H1 (cell line): Measurements from ENCODE around the gene BMX. TPM values are rescaled to one million over a fixed set of nuclear protein-coding genes. Genes with fewer than 3 reads are reported as not detected.

ENCODE experiments used
- CTCF ChIA-PET: fragments of 300-600 bp; sonication (Branson Sonifier 250); formaldehyde crosslinking; loops from one replicate; lab custom pipeline; 2021; ENCODE audit not compliant: partially characterized antibody; lab: Charles Lee
- POLR2A ChIA-PET: fragments of 300-600 bp; sonication (Branson Sonifier 250); formaldehyde crosslinking; loops from one replicate; lab custom pipeline; 2021; ENCODE audit warnings: inconsistent platforms; ENCODE audit not compliant: partially characterized antibody; lab: Charles Lee
- DNase-seq, 2 experiments: peaks; one replicate each; pipeline versions ENCODE4 v3.0.0 to v3.0.0-alpha.2; 2010 to 2022; ENCODE audit warnings: low spot score in 2 of 2, low read depth in 1 of 2, mixed read lengths in 1 of 2
- FAIRE-seq: peaks from 2 replicates; lab custom pipeline; 2011; peaks lifted over from hg19 to GRCh38; lab: Jason Lieb, UNC
- H2AFZ ChIP-seq: 2 replicates; pipeline ENCODE4 v1.8.1; 2012; ENCODE audit warnings: low read length, inconsistent platforms
- H2AK5ac ChIP-seq: 2 replicates; pipeline ENCODE4 v1.6.1; 2013; ENCODE audit warnings: low read depth, low read length
- H2BK120ac ChIP-seq: replicated peaks from 2 replicates; pipeline ENCODE3; 2013; ENCODE audit warnings: low read depth, low read length, inconsistent platforms
- H2BK12ac ChIP-seq: 2 replicates; pipeline ENCODE4 v1.6.1; 2013; ENCODE audit warnings: low read depth, low read length
- H2BK15ac ChIP-seq: 2 replicates; pipeline ENCODE4 v1.6.1; 2013; ENCODE audit warnings: low read length
- H2BK20ac ChIP-seq: 2 replicates; pipeline ENCODE4 v1.6.1; 2013; ENCODE audit warnings: low read length
- H2BK5ac ChIP-seq: 2 replicates; pipeline ENCODE4 v1.6.1; 2013; ENCODE audit warnings: low read depth, low read length
- H3K14ac ChIP-seq: 2 replicates; pipeline ENCODE4 v1.6.1; 2013; ENCODE audit warnings: inconsistent platforms; ENCODE audit not compliant: insufficient read length
- H3K18ac ChIP-seq: 2 replicates; pipeline ENCODE4 v1.6.1; 2013; ENCODE audit warnings: low read length; ENCODE audit errors: extremely low read depth
- H3K23ac ChIP-seq: 2 replicates; pipeline ENCODE4 v1.6.1; 2013; ENCODE audit warnings: inconsistent platforms; ENCODE audit not compliant: insufficient read length
- H3K23me2 ChIP-seq: 2 replicates; pipeline ENCODE4 v1.6.1; 2013; ENCODE audit warnings: low read depth, low read length
- H3K27ac ChIP-seq: 2 replicates; pipeline ENCODE4 v1.6.1; 2011; ENCODE audit warnings: low read depth, low read length, inconsistent platforms
- H3K27me3 ChIP-seq, 4 experiments: replicated peaks in 1 of 4; 1 replicate in 1 of 4; 2 replicates in 3 of 4; pipeline versions ENCODE4 v1.6.1 to v1.8.1; 2011 to 2013; ENCODE audit warnings: low read length in 3 of 4, mild to moderate bottlenecking in 3 of 4, inconsistent platforms in 2 of 4, mixed read lengths in 2 of 4, moderate library complexity in 1 of 4; ENCODE audit not compliant: control insufficient read depth in 3 of 4, insufficient read depth in 3 of 4; ENCODE audit errors: extremely low read depth in 1 of 4
- H3K36me3 ChIP-seq, 4 experiments: 2 replicates each; pipeline versions ENCODE4 v1.6.1 to v1.8.1; 2011 to 2013; ENCODE audit warnings: mild to moderate bottlenecking in 4 of 4, low read length in 3 of 4, moderate library complexity in 2 of 4, control low read depth in 1 of 4, inconsistent platforms in 1 of 4; ENCODE audit not compliant: insufficient read depth in 4 of 4, control insufficient read depth in 2 of 4
- H3K4ac ChIP-seq: replicated peaks from 2 replicates; pipeline ENCODE3; 2013; ENCODE audit warnings: low read length, low read depth, mixed read lengths, inconsistent platforms; ENCODE audit not compliant: insufficient read length
- H3K4me1 ChIP-seq, 4 experiments: replicated peaks in 1 of 4; 1 replicate in 1 of 4; 2 replicates in 3 of 4; pipeline versions ENCODE4 v1.6.1 to v1.8.1; 2011 to 2013; ENCODE audit warnings: low read length in 3 of 4, inconsistent platforms in 2 of 4, mixed read lengths in 1 of 4; ENCODE audit not compliant: insufficient read depth in 4 of 4, control insufficient read depth in 3 of 4
- H3K4me2 ChIP-seq, 2 experiments: 2 replicates each; pipeline versions ENCODE4 v1.6.1 to v1.8.1; 2011 to 2013; ENCODE audit warnings: low read depth in 2 of 2, low read length in 2 of 2, control low read depth in 1 of 2, inconsistent platforms in 1 of 2, mild to moderate bottlenecking in 1 of 2; ENCODE audit not compliant: insufficient read depth in 1 of 2
- H3K4me3 ChIP-seq, 4 experiments: fragments of 200-600, 300-600 bp in 1 of 4; sonication (generic), shearing (Covaris generic), sonication (Bioruptor Twin) in 1 of 4; 2 replicates each; pipeline versions ENCODE4 v1.5.1 to v1.8.1; 2011 to 2016; ENCODE audit warnings: low read length in 4 of 4, low read depth in 3 of 4, control low read depth in 2 of 4, inconsistent platforms in 2 of 4, mild to moderate bottlenecking in 2 of 4, mixed read lengths in 1 of 4, moderate library complexity in 1 of 4; ENCODE audit not compliant: insufficient read depth in 2 of 4; ENCODE audit errors: extremely low read depth in 1 of 4
- H3K56ac ChIP-seq: replicated peaks from 2 replicates; pipeline ENCODE3; 2013; ENCODE audit warnings: low read depth, mild to moderate bottlenecking, mixed read lengths, low read length, inconsistent platforms; ENCODE audit not compliant: insufficient read length
- H3K79me1 ChIP-seq: 2 replicates; pipeline ENCODE4 v1.6.1; 2013; ENCODE audit warnings: low read depth, low read length, control low read depth
- H3K79me2 ChIP-seq, 2 experiments: 2 replicates each; pipeline versions ENCODE4 v1.6.1 to v1.8.1; 2012 to 2013; ENCODE audit warnings: low read length in 2 of 2, mild to moderate bottlenecking in 2 of 2, inconsistent platforms in 1 of 2; ENCODE audit not compliant: insufficient read depth in 2 of 2, control insufficient read depth in 1 of 2
- H3K9ac ChIP-seq, 4 experiments: replicated peaks in 1 of 4; 1 replicate in 1 of 4; 2 replicates in 3 of 4; pipeline versions ENCODE4 v1.6.1 to v1.8.1; 2011 to 2013; ENCODE audit warnings: low read depth in 3 of 4, low read length in 3 of 4, control low read depth in 2 of 4, mild to moderate bottlenecking in 2 of 4, moderate library complexity in 2 of 4, inconsistent platforms in 1 of 4; ENCODE audit errors: extremely low read depth in 1 of 4
- H3K9me3 ChIP-seq, 2 experiments: 2 replicates each; pipeline versions ENCODE4 v1.6.1 to v1.8.1; 2012 to 2013; ENCODE audit warnings: mild to moderate bottlenecking in 2 of 2, moderate library complexity in 2 of 2, control low read depth in 1 of 2, inconsistent platforms in 1 of 2, low read depth in 1 of 2, low read length in 1 of 2, mixed read lengths in 1 of 2; ENCODE audit not compliant: insufficient read depth in 2 of 2
- H4K20me1 ChIP-seq, 2 experiments: replicated peaks in 1 of 2; 2 replicates each; pipeline versions ENCODE3 to v1.8.1; 2011 to 2013; ENCODE audit warnings: inconsistent platforms in 2 of 2, low read length in 2 of 2, mild to moderate bottlenecking in 1 of 2; ENCODE audit not compliant: insufficient read depth in 2 of 2, control insufficient read depth in 1 of 2
- H4K5ac ChIP-seq: 2 replicates; pipeline ENCODE4 v1.6.1; 2013; ENCODE audit warnings: low read length, low read depth, mixed read lengths, inconsistent platforms; ENCODE audit not compliant: insufficient read length
- H4K8ac ChIP-seq: 2 replicates; pipeline ENCODE4 v1.8.0; 2013; ENCODE audit warnings: mild to moderate bottlenecking, moderate library complexity, low read length, inconsistent platforms; ENCODE audit not compliant: insufficient read depth; ENCODE audit errors: extremely low read depth
- H4K91ac ChIP-seq: replicated peaks from 2 replicates; pipeline ENCODE3; 2013; ENCODE audit warnings: low read length, mixed read lengths, inconsistent platforms; ENCODE audit not compliant: insufficient read length
- BACH1 ChIP-seq: IDR thresholded peaks from 2 replicates; pipeline ENCODE4 v1.6.1; 2012; ENCODE audit warnings: low read length, improper control_type of control experiment
- BRCA1 ChIP-seq: IDR thresholded peaks from 2 replicates; pipeline ENCODE4 v1.6.1; 2012; ENCODE audit warnings: low read depth, low read length, improper control_type of control experiment
- CEBPB ChIP-seq: IDR thresholded peaks from 2 replicates; pipeline ENCODE4 v1.6.1; 2012; ENCODE audit warnings: low read depth, low read length
- CREB1 ChIP-seq: IDR thresholded peaks from 2 replicates; pipeline ENCODE4 v1.6.1; 2012; ENCODE audit warnings: inconsistent platforms
- GABPA ChIP-seq: IDR thresholded peaks from 2 replicates; pipeline ENCODE4 v1.6.1; 2011; ENCODE audit warnings: mild to moderate bottlenecking, low read length, moderate library complexity, borderline replicate concordance; ENCODE audit not compliant: insufficient read depth
- JUN ChIP-seq: IDR thresholded peaks from 2 replicates; pipeline ENCODE4 v1.6.1; 2011; ENCODE audit warnings: low read depth, mild to moderate bottlenecking, improper control_type of control experiment, low read length
- JUND ChIP-seq: IDR thresholded peaks from 2 replicates; pipeline ENCODE4 v1.6.1; 2011; ENCODE audit warnings: mild to moderate bottlenecking, improper control_type of control experiment, low read length
- MAFK ChIP-seq: IDR thresholded peaks from 2 replicates; pipeline ENCODE4 v1.6.1; 2012; ENCODE audit warnings: low read depth, mild to moderate bottlenecking, improper control_type of control experiment, low read length
- POU5F1 ChIP-seq: IDR thresholded peaks from 2 replicates; pipeline ENCODE4 v1.6.1; 2011; ENCODE audit warnings: low read depth, mild to moderate bottlenecking, low read length, moderate library complexity
- SAP30 ChIP-seq: fragments of 300-600 bp; sonication (generic); IDR thresholded peaks from 2 replicates; pipeline ENCODE4 v1.7.1; 2012; ENCODE audit warnings: low read length, moderate library complexity, mild to moderate bottlenecking, inconsistent platforms; ENCODE audit not compliant: insufficient read depth, insufficient replicate concordance
- SIN3A ChIP-seq, 2 experiments: IDR thresholded peaks in 1 of 2; conservative IDR thresholded peaks in 1 of 2; 2 replicates each; pipeline ENCODE4 v1.6.1; 2011 to 2012; ENCODE audit warnings: low read length in 2 of 2, improper control_type of control experiment in 1 of 2, low read depth in 1 of 2, mild to moderate bottlenecking in 1 of 2
- ZNF274 ChIP-seq: IDR thresholded peaks from 2 replicates; pipeline ENCODE4 v1.7.0; 2012; ENCODE audit warnings: low read length, borderline replicate concordance; ENCODE audit errors: extremely low read depth
- WGBS, 2 experiments: shearing (Covaris generic) in 1 of 2; methylation state at CpG; one replicate each; pipeline versions ENCODE4 v1.1.6 to v1.1.7; 2013 to 2015; ENCODE audit warnings: low lambda C conversion rate in 2 of 2, mixed read lengths in 2 of 2, inconsistent platforms in 1 of 2, low coverage in 1 of 2, missing lambda C conversion rate in 1 of 2; ENCODE audit not compliant: insufficient replicate concordance in 2 of 2, insufficient coverage in 1 of 2, insufficient read length in 1 of 2; ENCODE audit errors: extremely low coverage in 1 of 2, missing lambda C conversion rate in 1 of 2; 5-methylcytosine and 5-hydroxymethylcytosine counted together
- polyA plus RNA-seq, 7 experiments: library from polyadenylated mRNA; depleted of rRNA in 3 of 7; stranded (reverse) in 5 of 7; unstranded in 2 of 7; fragments of >200 nt in 5 of 7; fragments of 200-250 nt in 2 of 7; gene quantifications; 1 replicate in 5 of 7; 2 replicates in 1 of 7; 4 replicates in 1 of 7; pipeline versions ENCODE4 v1.2.1 to v1.2.3, GENCODE V29; 2011 to 2013; ENCODE audit warnings: missing spikeins in 2 of 7, mixed read lengths in 2 of 7
- total RNA-seq: library from RNA; stranded (reverse); fragmentation: NEBNext Ultra II Directional; extraction: Animal tissue kit (Norgen Biotek cat#: 25700); gene quantifications from 2 replicates; pipeline ENCODE4 v1.2.1, GENCODE V29; 2021
- TF ChIP-seq, protein P1 (sequence below): IDR thresholded peaks from 2 replicates; pipeline ENCODE4 v1.6.1; 2012; ENCODE audit warnings: inconsistent platforms

Gene BMX
- total and polyA plus RNA-seq, 2 of the 8 experiments (the other 6 are each of a cell fraction or from before 2014, with no cell fraction given), result not detected

DNA sequence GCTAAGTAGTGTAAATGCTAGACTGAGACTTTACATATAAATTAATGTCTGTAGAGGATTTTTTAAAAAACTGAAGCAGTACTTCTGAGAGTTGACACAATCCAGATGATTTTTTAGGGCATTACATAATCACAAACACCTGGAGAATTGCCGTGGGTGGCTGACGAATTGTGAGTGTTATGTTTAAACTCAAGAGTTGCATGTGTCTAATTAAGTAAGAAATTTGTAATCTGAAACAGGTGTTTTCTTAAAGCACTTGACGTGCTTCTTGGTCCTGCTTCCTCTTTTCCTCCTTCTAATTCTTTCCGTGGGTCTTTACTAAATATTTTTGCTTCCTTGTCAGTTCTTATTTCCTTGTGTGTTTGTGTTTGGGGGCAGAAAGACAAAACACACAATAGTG, 35.3 kb upstream of the BMX start:
- no peak overlapping the region for H3K4me3 ChIP-seq
- no peak overlapping the region for H4K91ac ChIP-seq
- H3K4me1 ChIP-seq, result peaks cover 0 to 2% (median 0%) of the 10 kb centered on the region in 4 experiments; a peak in 2 of 7 replicates
- DNase-seq, result no peak
- no peak overlapping the region for H3K27ac ChIP-seq
- H3K23ac ChIP-seq, result no peak overlapping the region
- no peaks in the 10 kb centered on the region for H3K36me3 ChIP-seq
- no peaks in the 10 kb centered on the region for H3K23me2 ChIP-seq
- H3K27me3 ChIP-seq, result no peaks in the 10 kb centered on the region
- no peak overlapping the region for H3K4ac ChIP-seq
- H4K20me1 ChIP-seq, result no peaks in the 10 kb centered on the region
- no peak for TF ChIP-seq GABPA
- TF ChIP-seq BACH1, result no peak
- TF ChIP-seq, protein P1, sequence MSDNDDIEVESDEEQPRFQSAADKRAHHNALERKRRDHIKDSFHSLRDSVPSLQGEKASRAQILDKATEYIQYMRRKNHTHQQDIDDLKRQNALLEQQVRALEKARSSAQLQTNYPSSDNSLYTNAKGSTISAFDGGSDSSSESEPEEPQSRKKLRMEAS, result no peak
- no peak for TF ChIP-seq SIN3A (conservative IDR thresholded peaks at IDR 0.05 in 1 of 2, IDR thresholded peaks at IDR 0.05 in 1 of 2; ENCODE audit: low read depth in 1 of 2, low read length in 2 of 2)
- TF ChIP-seq JUND, result no peak
- no peak for TF ChIP-seq SAP30
- no peak for TF ChIP-seq CREB1
- TF ChIP-seq ZNF274, result no peak
- no peak for TF ChIP-seq CEBPB
- TF ChIP-seq JUN, result no peak
- no peak for TF ChIP-seq MAFK
- TF ChIP-seq BRCA1, result no peak
- TF ChIP-seq POU5F1, result no peak
- TF ChIP-seq, all 59 proteins: peak for 0
- no peak overlapping the region for H2BK5ac ChIP-seq
- H3K9me3 ChIP-seq, result no peaks in the 10 kb centered on the region
- H2AFZ ChIP-seq, result no peak overlapping the region
- no peak overlapping the region for H3K4me2 ChIP-seq
- H4K5ac ChIP-seq, result no peak overlapping the region
- no peak overlapping the region for H2BK120ac ChIP-seq
- no peak overlapping the region for H2BK15ac ChIP-seq
- 88% methylated on average over 3 of the region's 4 CpGs; no CpG with 5 or more reads in 1 of the 2 experiments for WGBS, 2 experiments
- H4K8ac ChIP-seq, result no peak overlapping the region
- H3K18ac ChIP-seq, result no peak overlapping the region
- H3K56ac ChIP-seq, result no peak overlapping the region
- no peak overlapping the region for H2BK20ac ChIP-seq
- H3K79me2 ChIP-seq, result no peaks in the 10 kb centered on the region
- H3K79me1 ChIP-seq, result no peaks in the 10 kb centered on the region
- no peak overlapping the region for H2AK5ac ChIP-seq
- ChIA-PET CTCF (interaction anchor here (0.6 to 7.0 kb wide), 6 partner anchors 11 to 211 kb away, joined by 3 to 106 read pairs (median 8); no protein-coding TSS in a partner anchor), POLR2A (no interaction called here)
- H2BK12ac ChIP-seq, result no peak overlapping the region
- no peak overlapping the region for H3K14ac ChIP-seq
- no peak overlapping the region for H3K9ac ChIP-seq
- FAIRE-seq, result no peak
